NT2/D1 (cell line): ENCODE data around the gene SYNPO.

Experiments used
- SUZ12 ChIP-seq: IDR thresholded peaks from 2 replicates; pipeline ENCODE4 v1.6.1; 2011; ENCODE audit not compliant: insufficient read length, insufficient read depth; ENCODE audit errors: extremely low read depth
- YY1 ChIP-seq: IDR thresholded peaks from 2 replicates; pipeline ENCODE4 v1.6.1; 2011; ENCODE audit not compliant: insufficient read length, insufficient read depth
- ZNF274 ChIP-seq: IDR thresholded peaks from 2 replicates; pipeline ENCODE4 v1.6.1; 2011; ENCODE audit warnings: mild to moderate bottlenecking, low read depth, low read length

DNA sequence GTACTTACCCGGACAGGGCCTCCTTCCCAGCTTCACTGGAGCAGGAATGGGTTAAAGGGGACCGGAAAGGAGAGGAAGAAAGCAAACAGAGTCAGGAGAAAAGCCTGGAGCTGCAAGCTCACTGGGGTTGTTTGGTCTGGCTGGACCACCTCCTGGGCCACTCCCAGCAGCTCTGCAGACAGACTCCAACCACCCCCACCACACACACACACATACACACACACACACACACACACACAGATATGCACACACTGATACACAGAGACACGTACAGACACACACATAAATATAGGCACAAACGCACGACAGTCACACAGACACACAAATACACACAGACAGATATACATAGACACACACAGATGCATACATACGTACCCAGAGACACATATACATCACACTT is 34.9 kb upstream of the SYNPO start:
- TF ChIP-seq SUZ12 (no peak), YY1 (no peak), ZNF274 (no peak)
